ENCODE measurements around the gene NCKAP5.

The NCKAP5 gene

GRCh38 chr2:133053541-133053940, 514.7 kb downstream of the NCKAP5 start:
- no peak for DNase-seq

GRCh38 chr2:133045787-133046186, 522.5 kb downstream of the NCKAP5 start:
- DNase-seq: no peak

GRCh38 chr2:133044556-133044955, 523.7 kb downstream of the NCKAP5 start:
- no peak for DNase-seq

GRCh38 chr2:133040170-133040569, 528.1 kb downstream of the NCKAP5 start:
- DNase-seq: no peak

- no peak for DNase-seq
These were observed 528.7 kb downstream of the NCKAP5 start for GRCh38 chr2:133039531-133039930.

GRCh38 chr2:133026536-133027177, 541.6 kb downstream of the NCKAP5 start:
- DNase-seq: no peak

- DNase-seq: no peak
These were observed 543.3 kb downstream of the NCKAP5 start for GRCh38 chr2:133025004-133025403.

- no peak for DNase-seq
These were observed 555.2 kb downstream of the NCKAP5 start for GRCh38 chr2:133012847-133013734.

GRCh38 chr2:133004623-133005022, 563.6 kb downstream of the NCKAP5 start:
- no peak for DNase-seq

- DNase-seq: no peak
These were observed 568.8 kb downstream of the NCKAP5 start for GRCh38 chr2:132999421-132999820.

GRCh38 chr2:132998221-132998620, 570.0 kb downstream of the NCKAP5 start:
- DNase-seq: no peak

GRCh38 chr2:132991471-132992045, 576.7 kb downstream of the NCKAP5 start:
- DNase-seq: no peak

GRCh38 chr2:132984731-132985130, 583.5 kb downstream of the NCKAP5 start:
- DNase-seq: no peak

GRCh38 chr2:132980304-132980703, 588.0 kb downstream of the NCKAP5 start:
- DNase-seq: no peak

GRCh38 chr2:132979339-132980093, 588.7 kb downstream of the NCKAP5 start:
- DNase-seq: no peak

- no peak for DNase-seq
These were observed 589.4 kb downstream of the NCKAP5 start for GRCh38 chr2:132978840-132979239.

- no peak for DNase-seq
These were observed 590.3 kb downstream of the NCKAP5 start for GRCh38 chr2:132977812-132978529.

- no peak for DNase-seq
These were observed 592.8 kb downstream of the NCKAP5 start for GRCh38 chr2:132975193-132976105.

- DNase-seq: no peak
These were observed 593.7 kb downstream of the NCKAP5 start for GRCh38 chr2:132974467-132975095.

GRCh38 chr2:132971310-132972061, 596.8 kb downstream of the NCKAP5 start:
- DNase-seq: no peak

All from AML-193 (cell line).